GM12872 (cell line): ENCODE measurements around the gene CCDC185.

Experiments used
- TF ChIP-seq, protein P1 (sequence below): IDR thresholded peaks from 3 replicates; pipeline ENCODE4 v1.5.1; 2011; ENCODE audit warnings: low read depth, mild to moderate bottlenecking, low read length, moderate library complexity; ENCODE audit not compliant: insufficient read depth

Gene CCDC185

DNA sequence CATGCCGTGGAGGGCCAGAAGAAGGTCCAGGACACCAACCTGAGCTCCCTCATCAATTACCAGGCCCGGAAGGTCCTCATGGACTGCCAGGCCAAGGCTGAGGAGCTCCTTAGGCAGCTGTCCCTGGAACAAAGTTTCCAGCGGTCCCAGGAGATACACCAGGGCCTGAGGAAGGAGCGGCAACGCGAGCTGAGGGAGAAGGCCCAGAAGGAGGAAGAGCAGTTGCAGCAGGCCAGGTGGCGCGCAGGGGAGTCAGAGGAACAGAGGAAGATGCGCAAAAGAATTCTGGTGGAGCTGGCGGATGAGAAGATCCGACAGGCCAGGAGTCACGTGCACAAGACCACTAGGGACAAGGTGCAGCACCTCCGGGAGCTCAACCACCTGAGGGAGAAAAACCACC is 1.5 kb downstream of the CCDC185 start:
- TF ChIP-seq, protein P1, sequence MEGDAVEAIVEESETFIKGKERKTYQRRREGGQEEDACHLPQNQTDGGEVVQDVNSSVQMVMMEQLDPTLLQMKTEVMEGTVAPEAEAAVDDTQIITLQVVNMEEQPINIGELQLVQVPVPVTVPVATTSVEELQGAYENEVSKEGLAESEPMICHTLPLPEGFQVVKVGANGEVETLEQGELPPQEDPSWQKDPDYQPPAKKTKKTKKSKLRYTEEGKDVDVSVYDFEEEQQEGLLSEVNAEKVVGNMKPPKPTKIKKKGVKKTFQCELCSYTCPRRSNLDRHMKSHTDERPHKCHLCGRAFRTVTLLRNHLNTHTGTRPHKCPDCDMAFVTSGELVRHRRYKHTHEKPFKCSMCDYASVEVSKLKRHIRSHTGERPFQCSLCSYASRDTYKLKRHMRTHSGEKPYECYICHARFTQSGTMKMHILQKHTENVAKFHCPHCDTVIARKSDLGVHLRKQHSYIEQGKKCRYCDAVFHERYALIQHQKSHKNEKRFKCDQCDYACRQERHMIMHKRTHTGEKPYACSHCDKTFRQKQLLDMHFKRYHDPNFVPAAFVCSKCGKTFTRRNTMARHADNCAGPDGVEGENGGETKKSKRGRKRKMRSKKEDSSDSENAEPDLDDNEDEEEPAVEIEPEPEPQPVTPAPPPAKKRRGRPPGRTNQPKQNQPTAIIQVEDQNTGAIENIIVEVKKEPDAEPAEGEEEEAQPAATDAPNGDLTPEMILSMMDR = no peak

DNA sequence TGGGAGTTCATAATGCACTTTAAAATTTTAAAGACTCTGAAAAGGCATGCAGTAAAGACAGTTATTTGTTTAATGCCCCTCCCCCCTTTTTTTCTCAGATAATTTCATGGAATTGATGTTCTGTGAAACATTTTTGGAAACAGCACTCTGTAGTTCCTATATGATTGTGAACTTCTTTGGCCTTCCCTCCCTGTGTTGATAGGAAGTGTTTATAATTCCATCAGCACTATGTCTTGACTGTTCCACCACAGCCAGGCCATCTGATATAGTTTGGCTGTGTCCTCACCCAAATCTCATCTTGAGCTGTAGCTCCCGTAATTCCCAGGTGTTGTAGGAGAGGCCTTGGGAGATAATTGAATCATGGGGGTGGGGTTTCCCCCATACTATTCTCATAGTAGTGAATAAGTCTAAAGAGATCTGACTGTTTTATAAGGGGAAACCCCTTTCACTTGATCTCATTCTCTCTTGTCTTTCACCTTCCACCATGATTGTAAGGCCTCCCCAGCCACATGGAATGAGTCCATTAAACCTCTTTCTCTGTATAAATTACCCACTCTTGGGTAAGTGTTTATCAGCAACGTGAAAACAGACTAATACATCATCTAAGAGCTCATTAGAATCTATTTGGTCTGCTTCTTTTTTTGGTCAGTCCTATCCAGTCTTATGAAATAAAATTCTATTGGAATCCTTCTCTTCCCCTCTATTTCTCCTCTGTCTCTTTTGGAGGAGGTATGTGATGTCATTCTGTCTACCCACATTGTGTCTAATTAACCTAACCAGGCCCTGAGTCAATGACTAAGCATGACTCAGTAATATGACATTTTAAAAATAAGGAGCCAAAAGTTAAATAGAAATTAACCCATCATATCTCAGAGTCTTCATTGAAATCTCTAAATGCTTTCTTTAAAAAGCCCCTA is 8.9 kb downstream of the CCDC185 start:
- TF ChIP-seq, protein P1 = no peak

DNA sequence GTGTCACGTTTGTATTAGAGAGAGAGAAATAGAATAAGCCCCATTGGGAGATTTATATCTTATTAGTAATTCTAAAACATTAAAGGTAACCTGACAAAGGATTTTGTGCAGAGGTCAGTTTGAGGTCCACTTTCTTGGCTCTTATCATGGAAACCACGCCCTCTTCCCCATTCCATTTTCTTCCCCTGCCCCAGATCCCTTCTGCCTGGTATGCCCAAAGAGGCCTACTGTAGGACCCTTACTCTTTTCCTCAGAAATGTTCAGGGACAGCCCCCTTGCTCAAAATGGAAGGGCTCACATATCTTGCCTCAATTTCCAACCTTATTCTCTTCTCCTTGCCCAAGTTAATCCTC is 9.6 kb downstream of the CCDC185 start:
- TF ChIP-seq, protein P1 = no peak

DNA sequence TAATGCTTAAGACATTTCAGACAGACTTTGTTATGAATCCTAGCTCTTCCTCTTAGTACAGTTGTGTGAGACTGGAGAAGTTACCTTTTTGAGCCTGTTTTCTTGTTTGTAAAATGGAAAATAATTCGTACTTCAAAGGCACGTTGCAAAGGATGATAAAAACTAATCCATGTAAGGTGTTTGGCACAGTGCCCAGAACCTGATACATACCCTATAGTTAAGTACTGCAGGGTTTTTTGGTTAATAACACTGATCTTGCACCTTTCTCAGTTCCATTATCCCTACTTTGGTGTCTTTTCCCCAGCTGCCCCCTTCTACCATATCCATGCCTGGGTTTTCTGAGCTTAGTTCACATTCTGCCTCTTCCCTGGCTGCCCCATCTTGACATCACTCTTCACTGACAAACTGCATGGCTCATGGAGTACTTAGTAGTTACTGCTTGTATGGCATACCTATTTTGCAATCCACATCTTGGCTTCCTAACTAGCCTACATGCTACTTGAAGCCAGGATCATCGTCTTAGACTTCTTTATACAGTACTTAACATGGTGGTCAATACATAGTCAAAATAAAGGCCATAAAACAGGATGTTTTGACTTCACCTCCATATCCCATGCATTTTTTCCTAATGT is 10.1 kb downstream of the CCDC185 start:
- TF ChIP-seq, protein P1 = no peak

DNA sequence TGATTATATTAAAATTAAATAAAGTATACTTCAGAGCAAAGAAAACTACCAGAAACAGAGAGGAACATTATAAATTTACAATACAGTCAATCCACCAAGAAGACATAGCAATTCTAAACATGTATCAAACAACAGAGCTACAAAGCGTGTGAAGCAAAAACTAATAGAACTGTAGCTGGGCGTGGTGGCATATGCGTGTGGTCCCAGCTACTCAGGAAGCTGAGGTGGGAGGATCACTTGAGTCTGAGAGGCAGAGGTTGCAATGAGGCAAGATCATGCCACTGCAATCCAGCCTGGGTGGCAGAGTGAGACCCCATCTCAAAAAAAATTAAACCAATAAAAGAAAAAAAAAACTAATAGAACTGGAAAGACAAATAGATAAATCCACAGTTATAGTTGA is 12.3 kb downstream of the CCDC185 start:
- TF ChIP-seq, protein P1 = no peak

DNA sequence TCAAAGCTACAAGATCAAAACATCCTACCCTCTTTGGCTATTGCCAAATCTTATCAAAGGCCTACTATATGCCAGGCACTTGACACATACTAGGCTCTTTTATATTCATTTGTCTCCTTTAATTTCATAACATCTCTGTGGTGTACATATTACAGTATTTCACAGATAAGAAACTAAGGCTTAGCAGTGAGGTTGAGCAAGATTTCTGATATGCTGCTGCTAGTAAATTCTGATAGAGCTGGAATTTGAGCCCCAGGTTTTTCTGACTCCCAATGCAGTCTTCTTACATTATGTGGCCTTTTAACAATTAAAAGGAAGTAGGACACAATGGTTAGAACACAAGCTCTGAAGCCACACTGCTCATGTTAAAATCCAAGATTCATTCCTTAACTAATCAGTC is 16.8 kb downstream of the CCDC185 start:
- TF ChIP-seq, protein P1 = no peak

DNA sequence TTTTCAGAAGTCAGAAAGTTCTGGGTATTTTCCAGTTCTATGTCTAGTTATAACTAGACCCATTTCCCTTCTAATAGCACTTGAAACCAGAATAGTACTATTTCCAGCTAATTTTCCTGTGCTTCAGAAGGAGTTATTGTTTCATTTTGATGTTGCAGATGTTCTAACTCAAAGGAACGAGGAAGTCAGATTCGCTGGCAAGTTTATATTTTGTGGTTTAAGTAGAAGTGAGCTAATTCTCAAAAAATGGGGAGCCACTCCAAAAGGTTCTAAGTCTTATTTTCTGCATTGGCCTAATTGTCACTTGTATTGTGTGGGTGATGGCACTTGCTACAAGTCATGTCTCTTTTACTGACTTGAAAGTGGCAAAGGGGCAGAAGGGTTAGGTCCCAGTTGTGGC is 18.1 kb downstream of the CCDC185 start:
- TF ChIP-seq, protein P1 = no peak
